Dermis blood vessel endothelial cell (primary cell): ENCODE results near the gene UBR2. TPM values are rescaled to one million over a fixed set of nuclear protein-coding genes. Genes with fewer than 3 reads are reported as not detected.
"Not testable (repeated sequence)": the region's sequence is repeated elsewhere in the genome, so short reads cannot be mapped to it uniquely, and the experiment has no call there.

Experiments
- DNase-seq: peaks from one replicate; pipeline ENCODE4 v3.0.0; 2010
- total RNA-seq: library from RNA; depleted of rRNA; stranded (reverse); fragments of >200 nt; gene quantifications from 2 replicates; pipeline ENCODE4 v1.2.3, GENCODE V29; 2014

The UBR2 gene
- total RNA-seq, 1 donor from 2014 or later: 37.6 TPM

DNA sequence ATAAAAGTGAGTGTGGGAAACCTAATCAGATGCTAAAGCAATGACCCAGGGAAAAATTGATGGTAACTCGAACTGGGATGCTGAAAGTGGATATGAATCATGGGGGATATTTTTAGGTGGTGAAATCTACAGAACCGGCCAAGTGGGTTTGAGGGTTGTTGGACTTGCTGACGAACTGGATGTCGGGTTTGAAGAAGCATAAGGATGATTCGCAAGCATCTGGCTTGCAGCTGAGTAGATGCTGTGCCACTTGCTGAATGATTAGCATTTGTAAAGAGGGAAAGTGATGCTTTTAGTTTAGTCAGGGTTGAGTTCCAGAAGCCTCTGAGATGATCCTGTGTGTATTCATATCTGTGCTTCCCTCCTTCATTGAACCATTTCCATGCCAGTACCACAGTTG, 54.9 kb downstream of the UBR2 start:
- no peak for DNase-seq

GRCh38 chr6:42619963-42620362, 56.1 kb downstream of the UBR2 start:
- no peak for DNase-seq

DNA sequence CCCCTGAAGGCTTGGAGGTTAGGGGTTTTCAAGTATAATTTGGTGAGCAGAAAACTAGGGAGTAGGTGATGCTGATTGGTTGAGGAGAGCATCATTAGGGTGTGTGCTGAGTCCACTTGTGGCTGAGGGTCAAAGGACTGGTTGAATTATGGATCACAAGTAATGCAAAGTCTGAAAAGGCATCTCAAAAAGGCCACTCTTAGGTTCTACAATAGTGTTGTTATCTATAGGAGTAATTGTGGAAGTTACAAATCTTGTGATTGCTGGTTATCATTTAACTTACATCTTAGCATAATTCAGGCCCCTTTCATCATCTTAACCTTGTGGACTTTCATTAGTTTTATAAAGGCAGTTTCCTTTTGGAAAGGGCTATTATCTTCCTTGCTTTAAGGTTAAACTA, 60.8 kb downstream of the UBR2 start:
- DNase-seq: no peak

GRCh38 chr6:42627044-42627443, 63.2 kb downstream of the UBR2 start:
- no peak for DNase-seq

DNA sequence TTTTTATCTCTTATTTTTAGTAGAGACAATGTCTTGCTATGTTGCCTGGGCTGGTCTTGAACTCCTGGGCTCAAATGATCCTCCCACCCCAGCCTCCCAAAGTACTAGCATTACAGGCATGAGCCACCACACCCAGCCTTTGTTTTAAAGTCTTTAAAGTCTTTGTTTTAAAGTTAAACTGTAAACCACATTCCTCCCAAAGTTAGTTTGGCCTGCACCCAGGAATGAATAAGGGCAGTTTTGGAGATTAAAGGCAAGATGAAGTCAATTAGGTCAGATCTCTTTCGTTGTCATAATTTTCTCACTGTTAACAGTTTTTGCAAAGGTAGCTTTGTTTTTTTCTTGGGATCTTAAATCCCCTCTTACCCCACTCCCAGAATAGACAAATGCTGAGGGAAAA, 63.8 kb downstream of the UBR2 start:
- no peak for DNase-seq

GRCh38 chr6:42628604-42629003, 64.8 kb downstream of the UBR2 start:
- DNase-seq: no peak

- no peak for DNase-seq
Observed at GRCh38 chr6:42629845-42630244, 66.0 kb downstream of the UBR2 start.

GRCh38 chr6:42637681-42638080, 73.9 kb downstream of the UBR2 start:
- no peak for DNase-seq

- DNase-seq: peak; percentile 34
Observed at GRCh38 chr6:42642794-42643193, 79.0 kb downstream of the UBR2 start.

DNA sequence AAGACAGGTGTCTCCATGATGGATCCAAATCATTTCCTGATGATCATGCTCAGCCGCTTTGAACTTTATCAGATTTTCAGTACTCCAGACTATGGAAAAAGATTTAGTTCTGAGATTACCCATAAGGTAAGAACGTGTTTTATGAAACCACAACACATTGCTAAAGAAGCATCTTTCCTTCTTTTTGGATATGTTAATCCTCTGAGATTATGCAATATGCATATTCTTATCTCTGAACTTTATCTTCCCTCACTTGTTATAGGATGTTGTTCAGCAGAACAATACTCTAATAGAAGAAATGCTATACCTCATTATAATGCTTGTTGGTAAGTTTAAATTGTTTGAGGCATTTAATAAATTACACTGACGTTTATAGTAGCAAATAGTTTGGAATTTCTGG, 80.4 kb downstream of the UBR2 start:
- DNase-seq: no peak

DNA sequence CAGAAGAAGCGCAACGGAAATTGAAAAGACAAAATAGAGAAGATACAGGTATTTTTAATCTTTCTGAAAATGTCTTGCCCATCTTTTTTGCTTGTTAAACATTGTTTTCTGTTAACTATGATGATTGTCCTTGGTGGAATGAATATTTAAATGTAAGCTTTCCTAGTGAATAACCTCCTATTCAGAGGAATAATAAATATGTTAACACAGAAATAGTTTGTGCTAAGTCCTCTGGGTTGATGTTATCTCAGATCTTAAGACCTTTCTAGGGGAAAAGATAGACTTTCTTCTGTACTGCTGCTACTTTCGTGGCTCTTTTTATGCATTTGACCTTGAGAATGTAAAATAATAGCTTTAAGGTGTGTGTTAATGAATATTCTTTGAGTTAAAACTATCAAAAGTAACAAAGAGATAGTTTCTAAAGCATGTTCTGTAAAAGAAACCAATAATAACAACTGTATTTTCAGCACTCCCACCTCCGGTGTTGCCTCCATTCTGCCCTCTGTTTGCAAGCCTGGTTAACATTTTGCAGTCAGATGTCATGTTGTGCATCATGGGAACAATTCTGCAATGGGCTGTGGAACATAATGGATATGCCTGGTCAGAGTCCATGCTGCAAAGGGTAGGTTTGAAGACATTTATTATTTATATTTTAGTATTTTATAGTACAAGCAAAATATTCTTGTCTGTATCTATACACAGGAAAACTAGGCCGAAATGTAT, 88.4 kb downstream of the UBR2 start:
- no peak for DNase-seq

- no peak for DNase-seq
Observed at GRCh38 chr6:42653851-42654250, 90.0 kb downstream of the UBR2 start.

DNA sequence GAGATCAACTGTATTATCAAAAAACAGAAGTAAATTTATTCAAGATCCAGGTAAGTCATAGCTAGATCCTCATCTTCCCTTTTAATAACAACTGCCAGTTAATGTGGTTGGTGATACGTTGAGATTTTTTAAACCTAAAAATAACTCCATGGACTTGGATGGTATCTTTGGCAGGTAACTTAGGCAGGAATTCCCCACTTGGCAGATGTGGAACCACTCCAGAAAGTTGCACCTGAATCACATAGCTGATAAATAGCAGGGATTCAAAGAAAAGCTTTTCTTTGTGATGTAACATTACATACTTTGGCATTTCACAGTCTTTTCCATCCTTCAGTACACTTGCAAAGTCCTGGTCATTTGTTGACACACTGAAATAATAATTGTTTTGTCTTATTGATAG, 96.0 kb downstream of the UBR2 start:
- DNase-seq: no peak

- DNase-seq: peak; percentile 83
Observed at GRCh38 chr6:42661540-42662153, 97.8 kb downstream of the UBR2 start.

DNA sequence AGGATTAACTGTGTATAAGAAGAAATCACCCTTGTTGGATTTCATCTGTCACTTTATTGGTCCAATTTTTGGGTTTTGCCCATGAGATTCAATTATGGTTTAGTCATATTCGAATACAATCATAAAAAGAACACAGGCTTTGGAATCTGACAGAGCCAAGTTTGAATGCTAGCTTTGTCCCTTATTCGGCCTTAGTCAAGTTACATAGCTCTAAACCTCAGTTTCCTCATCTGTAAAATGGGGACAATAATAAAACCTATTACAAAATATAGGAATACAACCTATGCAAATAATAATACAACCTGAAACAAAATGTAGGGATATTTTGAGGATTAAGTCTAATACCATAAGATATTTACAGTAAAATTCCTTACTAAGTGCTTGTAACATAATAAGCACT, 100.9 kb downstream of the UBR2 start:
- no peak for DNase-seq

GRCh38 chr6:42674368-42674767, 110.5 kb downstream of the UBR2 start:
- not testable (repeated sequence) for DNase-seq

- no peak for DNase-seq
Observed at GRCh38 chr6:42674780-42675179, 111.0 kb downstream of the UBR2 start.

DNA sequence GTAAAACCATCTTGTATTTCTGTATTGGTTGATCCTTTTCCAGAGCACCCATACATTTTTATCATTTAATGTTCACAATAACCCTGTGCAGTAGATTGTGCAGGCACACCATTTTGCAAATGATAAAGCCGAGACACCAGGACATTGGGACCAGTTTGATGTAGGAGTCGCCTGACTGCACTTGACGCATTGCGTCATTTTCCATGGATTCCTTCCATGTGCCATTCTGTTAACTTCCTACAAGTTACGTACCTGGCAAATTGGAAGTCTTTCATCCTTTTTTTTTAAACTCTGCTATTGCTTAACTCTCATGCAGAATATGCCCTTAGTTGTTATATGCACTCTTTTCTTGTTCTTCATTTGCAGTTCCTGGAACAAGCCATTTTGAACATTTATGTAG, 115.5 kb downstream of the UBR2 start:
- no peak for DNase-seq

DNA sequence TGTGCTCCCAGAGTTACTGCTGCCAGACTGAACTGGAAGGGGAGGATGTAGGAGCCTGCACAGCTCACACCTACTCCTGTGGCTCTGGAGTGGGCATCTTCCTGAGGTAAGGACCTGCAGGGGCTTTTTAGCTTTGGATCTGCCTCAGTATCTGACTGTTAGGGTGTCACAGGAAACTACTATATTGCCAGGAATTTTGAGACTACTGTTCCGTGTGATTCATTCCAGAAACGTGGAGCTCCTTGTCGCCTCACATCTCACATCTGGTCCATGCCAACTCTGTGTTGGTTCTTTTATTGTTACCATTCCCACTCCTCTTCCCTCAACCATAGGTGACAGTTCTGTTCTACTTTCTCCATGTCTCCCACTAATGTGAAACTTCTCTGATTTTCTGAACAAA, 124.5 kb downstream of the UBR2 start:
- peak; percentile 23 for DNase-seq

- no peak for DNase-seq
Observed at GRCh38 chr6:42689371-42689770, 125.5 kb downstream of the UBR2 start.

DNA sequence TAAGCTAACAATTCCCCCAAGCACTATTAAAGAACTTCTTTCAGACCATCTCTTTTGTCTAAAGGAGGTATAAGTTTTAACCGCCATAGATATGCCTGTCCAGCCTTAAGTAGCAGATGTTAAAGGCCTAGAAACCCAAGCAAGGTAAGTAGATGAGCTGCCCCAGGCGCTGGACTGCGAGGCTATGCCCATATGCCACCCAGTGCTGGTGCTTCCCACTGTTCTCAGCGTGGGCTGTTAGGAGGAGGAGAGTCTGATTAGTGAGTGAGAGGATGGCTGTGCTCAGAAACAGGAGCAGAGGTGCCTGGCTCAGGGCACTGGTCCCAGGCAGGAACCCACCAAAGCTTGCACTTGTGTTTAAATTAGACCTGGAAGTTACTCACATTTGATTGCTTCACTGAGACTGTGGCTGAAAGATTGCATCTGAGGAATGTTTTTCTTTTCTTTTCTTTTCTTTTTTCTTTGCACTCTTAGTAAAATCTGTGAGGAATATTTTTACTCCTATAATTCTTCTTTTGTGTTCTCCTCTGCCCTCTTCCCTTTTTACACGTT, 126.4 kb downstream of the UBR2 start:
- no peak for DNase-seq

DNA sequence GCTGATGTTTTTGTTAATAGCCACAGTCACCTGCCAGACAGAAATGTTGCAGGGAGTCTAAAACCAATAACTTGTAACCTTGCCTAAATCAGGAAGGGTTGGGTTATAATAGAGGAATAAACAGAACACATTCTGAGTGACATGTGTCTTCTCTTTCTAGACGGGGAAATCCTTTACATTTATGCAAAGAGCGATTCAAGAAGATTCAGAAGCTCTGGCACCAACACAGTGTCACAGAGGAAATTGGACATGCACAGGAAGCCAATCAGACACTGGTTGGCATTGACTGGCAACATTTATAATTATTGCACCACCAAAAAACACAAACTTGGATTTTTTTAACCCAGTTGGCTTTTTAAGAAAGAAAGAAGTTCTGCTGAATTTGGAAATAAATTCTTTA, 127.0 kb downstream of the UBR2 start:
- DNase-seq: no peak

DNA sequence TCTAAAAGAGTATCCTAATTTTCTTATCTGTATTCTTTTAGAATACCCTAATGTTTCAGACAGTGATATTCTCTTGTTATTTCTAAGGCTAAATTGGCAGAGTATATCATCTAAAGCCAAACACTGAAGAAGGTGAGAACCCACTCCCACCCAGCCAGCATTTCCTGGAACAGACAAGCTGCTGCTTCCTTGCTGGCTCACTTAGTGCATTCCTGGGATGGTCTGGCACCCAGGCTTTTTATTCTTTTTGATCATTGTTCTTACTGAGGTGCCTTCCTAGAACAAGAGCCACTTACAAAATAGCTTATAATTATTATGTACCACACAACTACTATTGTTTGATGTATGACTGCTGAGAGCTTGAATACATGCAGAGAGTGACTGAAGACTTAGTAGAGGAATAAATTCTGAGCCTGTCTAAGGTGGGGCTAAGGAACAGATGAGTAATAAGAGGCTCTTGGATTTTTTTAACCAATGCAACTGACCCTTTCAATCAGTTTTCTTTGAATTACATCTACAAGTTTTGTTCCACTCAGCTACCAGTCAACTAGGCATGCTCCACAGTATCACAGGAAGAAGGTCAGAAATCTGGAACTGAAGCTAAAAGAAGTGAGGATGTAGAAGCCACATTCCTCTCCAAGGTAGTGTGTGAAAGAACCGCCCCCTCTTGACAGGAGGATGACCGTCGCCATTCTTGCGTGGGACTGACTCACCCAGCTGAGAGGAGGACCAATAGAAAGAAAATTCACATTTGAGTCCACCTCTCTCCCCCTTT, 128.5 kb downstream of the UBR2 start:
- DNase-seq: peak; percentile 88
